DMS 273 treated with DMSO at 0.1 percent for 48 hours (cell line): ENCODE measurements around the gene SYCN.
"Not testable (repeated sequence)": the region's sequence is repeated elsewhere in the genome, so short reads cannot be mapped to it uniquely, and the experiment has no call there.

Source experiments
- DNase-seq: peaks from one replicate; lab custom pipeline; 2025; lab: John Stamatoyannopoulos, UW

SYCN gene, protein sequence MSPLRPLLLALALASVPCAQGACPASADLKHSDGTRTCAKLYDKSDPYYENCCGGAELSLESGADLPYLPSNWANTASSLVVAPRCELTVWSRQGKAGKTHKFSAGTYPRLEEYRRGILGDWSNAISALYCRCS

DNA sequence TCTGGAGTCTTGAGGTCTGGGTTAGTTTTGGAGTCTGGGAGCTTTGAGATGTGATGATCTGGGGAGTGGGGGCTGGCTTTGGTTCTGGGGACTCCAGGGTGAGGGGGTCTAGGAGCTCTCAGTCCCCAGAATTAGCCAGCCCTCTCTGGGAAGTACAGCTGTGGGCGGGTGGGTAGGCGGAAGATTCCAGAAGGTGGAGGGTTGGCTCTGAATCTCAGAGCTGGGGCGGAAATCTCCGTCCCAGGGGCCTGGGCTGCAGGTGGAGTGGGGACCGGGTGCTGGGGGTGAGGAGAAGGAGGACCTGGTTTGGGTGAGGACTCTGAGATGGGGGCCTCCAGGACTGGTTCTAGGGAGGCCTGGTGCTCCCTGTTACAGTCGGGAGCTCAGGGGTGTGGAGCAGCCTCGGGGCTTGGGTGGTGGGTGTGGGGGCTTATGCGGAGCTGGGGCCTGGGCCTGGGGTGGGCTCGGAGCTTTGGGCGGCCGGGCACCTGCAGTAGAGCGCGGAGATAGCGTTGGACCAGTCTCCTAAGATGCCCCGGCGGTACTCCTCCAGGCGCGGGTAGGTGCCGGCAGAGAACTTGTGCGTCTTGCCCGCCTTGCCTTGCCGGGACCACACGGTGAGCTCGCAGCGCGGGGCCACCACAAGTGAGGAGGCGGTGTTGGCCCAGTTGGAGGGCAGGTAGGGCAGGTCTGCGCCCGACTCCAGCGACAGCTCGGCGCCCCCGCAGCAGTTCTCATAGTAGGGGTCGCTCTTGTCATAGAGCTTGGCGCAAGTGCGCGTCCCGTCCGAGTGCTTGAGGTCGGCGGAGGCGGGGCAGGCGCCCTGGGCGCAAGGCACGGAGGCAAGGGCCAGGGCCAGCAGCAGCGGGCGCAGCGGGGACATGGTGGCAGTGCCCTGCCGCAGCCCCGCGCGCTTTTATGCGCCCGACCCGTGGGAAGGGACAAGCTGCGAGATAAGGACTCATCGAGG is at the start of gene SYCN:
SYCN (minus strand) TSS at position 892 of the 970 bp plus-strand sequence; CDS start at position 883, 9 bp downstream.
- DNase-seq: no peak

DNA sequence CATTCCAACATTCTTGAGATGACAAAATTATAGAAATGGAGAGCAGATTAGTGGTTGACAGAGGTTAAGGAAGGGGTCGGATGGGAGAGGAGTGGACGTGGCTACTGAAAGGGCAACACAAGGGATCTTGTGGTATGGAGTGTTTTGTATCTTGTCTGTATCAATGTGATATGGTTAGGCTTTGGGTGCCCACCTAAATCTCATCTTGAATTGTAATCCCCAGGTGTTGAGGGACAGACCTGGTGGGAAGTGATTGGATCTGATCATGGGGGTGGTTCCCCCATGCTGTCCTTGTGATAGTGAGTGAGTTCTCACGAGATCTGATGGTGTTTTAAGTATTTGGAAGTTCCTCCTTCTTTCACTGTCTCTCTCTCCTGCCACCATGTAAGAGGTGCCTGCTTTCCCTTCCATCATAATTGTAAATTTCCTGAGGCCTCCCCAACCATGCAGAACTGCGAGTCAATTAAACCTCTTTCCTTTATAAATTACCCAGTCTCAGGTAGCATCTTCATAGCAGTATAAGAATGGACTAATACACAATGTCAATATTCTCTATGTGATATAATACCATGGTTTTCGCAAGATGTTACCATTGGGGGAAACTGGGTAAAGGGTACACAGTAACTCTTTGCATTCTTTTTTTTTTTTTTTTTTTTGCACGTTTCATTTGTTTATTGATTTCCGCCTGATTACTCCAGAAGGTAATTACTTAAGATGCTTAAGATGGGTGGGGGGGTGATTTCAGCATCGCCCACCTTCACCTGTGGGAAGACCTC is 49.5 kb upstream of the SYCN start:
- no peak for DNase-seq

DNA sequence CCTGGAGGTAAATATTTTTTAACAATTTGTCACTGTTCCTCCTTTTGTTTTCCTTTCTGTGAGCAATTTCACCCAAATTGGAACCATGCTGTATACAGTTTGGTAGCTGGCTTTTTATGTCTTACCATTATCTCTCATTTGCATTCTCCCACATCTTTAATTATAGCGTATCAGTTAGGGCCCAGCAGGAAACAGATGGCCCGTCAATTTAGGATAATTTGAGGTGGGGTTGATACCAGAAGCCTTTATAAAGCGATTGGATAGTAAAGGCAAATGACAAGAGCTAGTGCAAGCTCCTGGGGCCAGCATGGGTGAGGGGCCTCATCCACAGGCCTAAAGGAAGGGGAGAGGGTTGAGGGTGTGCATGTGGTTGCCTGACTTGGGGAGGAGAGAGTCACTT is 48.4 kb upstream of the SYCN start:
- peak; percentile 60 for DNase-seq

DNA sequence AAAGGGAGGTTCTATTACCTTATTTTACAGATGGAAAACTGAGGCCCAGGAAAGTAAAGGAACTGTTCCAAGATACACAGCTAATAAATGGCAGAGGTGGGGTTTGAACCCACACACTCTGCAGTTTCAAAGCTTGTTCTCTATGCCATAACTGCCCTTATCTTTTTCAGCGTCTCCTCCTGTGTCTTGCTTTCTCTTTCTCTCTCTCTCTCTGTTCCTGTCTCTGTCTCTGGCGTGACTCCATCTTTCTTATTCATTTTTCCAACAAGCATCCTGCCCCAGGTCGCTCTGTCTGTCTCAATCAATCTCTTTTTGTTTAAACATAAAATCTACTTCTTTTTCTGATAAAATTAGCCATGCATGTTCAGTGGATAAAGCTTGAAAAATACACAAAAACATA is 47.8 kb upstream of the SYCN start:
- no peak for DNase-seq

DNA sequence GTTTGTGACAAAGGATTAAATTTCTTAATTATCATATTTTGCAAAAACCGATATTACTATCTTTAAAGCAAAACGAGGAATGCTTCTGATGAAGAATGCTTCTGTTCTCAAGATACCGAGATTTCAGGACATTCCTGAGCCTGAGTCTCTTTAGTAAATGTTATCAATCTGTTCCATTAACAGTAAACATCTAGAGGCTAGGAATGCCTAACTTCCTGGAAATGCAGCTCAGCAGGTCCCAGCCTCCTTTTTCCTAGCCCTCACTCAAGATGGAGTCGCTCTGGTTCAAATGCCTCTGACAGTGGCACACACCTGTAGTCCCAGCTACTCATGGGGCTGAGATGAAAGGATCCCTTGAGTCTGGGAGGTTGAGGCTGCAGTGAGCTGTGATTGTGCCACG is 47.0 kb upstream of the SYCN start:
- DNase-seq: no peak

DNA sequence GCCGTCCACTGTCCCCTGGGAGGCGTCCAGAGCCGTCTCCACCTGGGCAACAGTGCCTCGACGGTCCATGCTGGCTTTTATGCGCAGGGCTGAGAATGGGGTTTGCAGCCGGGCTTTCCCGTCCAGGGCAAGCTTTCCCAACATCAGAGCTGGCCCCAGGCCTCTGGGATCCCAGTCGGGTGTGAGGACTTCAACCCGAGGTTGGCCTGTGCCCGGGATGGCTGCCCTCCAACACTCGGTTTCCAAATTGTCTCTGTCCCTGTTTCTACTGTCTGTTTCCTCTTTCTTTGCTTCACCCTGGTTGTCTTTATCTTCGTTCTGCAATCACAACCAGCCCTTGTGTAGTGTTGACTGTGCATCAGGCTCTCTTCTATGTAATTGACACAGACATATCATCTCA is 44.7 kb upstream of the SYCN start, which contains the start of gene IFNL4:
IFNL4 (minus strand) TSS at position 51 of the 400 bp plus-strand sequence.
- DNase-seq: no peak

DNA sequence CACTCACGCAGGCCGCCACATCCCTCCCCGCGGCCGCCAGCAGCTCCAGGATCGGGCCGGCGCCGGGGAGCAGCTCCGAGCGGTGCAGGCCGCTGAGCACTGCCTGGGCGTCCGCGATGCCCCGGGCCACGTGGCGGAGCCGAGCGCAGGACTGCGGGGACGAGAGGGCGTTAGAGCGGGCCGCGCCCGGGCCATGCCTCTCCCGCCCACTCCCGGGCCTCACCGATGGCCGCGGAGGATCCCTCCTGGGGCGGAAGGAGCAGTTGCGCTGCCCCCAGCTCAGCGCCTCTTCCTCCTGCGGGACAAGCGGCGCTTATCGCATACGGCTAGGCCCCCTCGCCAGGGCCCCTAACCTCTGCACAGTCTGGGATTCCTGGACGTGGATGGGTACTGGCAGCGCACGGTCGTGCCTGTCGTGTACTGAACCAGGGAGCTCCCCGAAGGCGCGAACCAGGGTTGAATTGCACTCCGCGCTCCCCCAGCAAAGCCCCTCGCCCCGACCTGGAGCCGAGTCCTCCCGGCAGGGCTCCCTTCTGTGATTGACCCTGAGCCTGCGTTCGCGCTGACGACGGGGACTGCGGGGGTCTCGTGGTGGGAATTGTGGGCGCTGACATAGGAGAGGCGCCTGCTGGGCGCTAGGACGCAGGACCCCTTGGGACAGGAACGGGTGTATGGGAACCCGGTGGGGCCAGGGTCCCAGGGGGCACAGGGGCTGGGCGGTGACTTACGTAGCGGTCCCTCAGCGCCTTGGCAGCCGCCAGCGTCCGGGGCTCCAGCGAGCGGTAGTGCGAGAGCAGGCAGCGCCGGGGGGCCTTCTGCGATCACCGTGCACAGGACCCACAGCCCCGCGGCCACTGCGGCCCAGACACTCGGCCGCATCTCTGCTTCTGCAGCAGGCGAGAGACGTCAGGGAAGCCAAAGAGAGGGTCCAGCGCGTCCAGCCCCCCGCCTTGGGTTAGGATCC is 43.9 kb upstream of the SYCN start:
- DNase-seq: no peak

DNA sequence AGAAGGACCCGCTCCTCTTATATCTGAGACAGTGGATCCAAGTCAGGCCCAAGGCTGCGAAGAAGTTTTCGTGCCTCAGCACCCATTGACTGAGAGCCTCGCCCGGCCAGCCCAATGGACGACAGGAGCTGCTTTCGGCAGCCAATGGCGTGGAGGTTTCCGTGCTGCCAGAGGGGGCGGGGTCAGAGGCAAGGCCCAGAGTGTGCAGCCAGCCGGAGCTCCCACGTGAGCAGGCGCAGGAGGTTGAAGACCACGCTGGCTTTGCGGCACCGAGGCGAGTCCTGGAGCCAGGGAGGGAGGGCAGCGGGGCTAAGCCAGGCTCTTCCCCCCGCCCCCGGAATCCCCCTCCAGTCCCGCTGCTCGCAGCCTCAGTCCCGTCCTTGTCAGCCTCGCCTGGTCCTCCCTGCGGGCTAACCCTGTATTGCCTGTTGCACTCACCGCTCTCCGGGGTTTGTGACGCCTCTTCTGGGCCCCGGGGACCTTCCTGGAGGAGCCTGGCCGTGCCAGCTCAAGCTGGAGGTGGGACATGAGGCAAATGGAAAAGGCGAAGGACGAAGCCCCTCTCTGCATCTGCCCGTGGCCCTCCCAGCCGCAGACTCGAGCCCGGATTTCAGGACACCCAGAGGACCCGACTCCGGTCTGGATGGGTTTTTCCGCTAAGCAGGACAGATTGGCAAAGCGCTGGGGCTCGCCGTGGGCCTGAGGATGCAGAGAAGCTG is 43.0 kb upstream of the SYCN start:
- no peak for DNase-seq

DNA sequence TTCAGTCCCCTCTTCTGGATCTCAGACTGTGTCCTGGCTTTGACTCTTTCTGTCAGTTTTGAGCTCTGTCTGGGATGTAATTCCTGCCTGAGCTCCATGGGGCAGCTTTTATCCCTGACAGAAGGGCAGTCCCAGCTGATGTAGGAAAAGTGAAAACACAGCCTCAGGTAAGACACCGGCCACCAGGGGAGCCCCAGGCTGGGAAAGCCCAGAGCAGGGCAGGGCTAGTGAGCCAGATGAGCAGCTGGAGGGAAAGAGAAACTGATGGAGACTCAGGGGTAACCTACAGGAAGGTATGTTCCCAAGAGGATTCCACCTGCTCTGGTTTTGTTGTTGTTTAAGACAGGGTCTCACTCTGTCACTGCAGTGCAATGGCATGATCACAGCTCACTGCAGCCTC is 41.1 kb upstream of the SYCN start:
- not testable (repeated sequence) for DNase-seq

DNA sequence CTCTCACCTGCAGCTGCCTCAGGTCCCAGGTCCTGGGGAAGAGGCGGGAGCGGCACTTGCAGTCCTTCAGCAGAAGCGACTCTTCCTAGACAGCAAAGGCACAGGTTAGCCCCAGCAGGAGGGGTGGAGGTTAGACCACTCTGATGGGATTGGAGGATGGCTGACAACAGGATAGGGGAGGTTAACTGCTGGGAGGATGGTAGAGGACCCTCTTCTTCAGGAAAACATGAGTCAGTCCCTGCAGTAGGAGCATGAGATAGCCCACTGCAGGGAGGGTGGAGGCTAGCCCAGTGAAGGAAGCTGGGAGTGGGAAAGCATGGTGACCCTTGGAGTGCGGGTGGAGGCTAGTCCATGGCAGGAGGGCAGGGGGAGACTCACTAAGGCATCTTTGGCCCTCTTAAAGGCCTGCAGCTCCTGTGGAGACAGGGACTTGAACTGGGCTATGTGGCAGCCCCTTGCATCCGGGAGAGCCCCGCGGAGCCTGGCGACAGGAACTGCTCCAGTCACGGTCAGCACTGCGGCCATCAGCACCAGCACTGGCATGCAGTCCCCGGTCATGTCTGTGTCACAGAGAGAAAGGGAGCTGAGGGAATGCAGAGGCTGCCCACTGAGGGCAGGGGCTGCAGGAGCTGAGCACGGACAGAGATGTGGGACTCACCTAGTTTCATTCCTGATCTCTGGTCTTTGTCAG is 40.5 kb upstream of the SYCN start, which contains the start of gene IFNL3:
IFNL3 (minus strand) TSS at position 597 of the 691 bp plus-strand sequence; CDS start at position 558, 39 bp downstream.
- not testable (repeated sequence) for DNase-seq

DNA sequence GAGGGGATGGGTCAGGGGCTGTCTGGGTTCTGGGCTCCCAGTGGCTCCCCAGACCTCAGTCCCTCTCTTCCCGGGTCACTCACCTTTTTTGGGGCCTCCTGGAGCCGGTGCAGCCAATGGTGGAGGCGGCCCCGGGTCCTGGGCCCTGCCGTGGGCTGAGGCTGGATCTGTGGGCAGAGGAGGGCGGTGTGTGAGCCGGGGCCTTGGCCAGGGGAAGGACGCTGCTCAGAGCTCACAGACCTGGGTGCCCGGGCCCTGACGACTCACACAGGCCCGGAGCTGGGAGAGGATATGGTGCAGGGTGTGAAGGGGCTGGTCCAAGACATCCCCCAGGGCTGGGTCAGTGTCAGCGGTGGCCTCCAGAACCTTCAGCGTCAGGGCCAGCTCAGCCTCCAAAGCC is 39.7 kb upstream of the SYCN start:
- DNase-seq: not testable (repeated sequence)

DNA sequence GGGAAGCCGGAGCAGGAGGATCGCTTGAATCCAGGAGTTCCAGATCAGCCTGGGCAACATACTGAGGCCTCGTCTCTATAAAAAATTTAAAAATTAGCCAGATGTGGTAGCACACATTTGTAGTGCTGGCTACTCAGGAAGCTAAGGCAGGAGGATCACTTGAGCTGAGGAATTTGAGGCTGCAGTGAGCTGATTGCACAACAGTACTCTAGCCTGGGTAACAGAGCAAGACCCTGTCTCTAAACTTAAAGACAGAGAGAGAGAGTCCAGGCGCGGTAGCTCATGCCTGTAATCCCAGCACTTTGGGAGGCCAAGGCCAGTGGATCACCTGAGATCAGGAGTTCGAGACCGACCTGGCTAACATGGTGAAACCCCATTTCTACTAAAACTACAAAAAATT is 36.4 kb upstream of the SYCN start:
- DNase-seq: no peak

DNA sequence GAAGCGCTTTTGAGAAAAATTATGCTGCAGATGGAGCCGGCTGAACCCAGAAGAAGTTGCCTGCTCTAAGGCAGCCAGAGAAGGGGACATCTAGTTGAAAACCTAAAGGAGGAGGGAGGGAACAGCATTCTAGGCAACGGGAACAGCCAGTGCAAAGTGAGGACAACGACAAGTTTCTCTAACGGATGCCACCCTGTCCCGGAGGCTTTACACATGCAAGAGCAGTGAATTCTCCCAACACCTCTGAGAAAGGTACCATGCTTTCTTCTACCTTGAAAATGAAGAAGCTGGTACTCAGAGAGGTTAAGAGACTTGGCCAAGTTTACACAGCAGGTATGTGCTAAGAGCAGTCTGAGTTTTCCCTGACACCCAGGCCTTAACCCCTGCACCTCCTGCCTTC is 34.9 kb upstream of the SYCN start:
- DNase-seq: no peak

DNA sequence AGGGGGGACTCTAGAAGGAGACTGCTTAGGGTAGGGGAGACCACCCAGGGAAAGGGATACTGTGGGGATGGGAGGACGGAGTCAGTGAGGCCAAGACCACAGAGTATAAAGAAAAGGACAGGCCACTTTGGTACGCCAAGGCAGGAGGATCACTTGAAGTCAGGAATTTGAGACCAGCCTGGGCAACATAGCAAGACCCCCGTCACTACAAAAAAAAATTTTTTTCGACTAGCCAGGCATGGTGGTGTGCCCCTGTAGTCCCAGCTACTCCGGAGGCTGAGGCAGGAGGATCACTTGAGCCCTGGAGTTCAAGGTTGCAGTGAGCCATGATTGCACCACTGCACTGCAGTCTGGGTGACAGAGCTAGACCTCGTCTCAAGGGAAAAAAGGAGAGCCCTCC is 34.1 kb upstream of the SYCN start:
- DNase-seq: no peak

DNA sequence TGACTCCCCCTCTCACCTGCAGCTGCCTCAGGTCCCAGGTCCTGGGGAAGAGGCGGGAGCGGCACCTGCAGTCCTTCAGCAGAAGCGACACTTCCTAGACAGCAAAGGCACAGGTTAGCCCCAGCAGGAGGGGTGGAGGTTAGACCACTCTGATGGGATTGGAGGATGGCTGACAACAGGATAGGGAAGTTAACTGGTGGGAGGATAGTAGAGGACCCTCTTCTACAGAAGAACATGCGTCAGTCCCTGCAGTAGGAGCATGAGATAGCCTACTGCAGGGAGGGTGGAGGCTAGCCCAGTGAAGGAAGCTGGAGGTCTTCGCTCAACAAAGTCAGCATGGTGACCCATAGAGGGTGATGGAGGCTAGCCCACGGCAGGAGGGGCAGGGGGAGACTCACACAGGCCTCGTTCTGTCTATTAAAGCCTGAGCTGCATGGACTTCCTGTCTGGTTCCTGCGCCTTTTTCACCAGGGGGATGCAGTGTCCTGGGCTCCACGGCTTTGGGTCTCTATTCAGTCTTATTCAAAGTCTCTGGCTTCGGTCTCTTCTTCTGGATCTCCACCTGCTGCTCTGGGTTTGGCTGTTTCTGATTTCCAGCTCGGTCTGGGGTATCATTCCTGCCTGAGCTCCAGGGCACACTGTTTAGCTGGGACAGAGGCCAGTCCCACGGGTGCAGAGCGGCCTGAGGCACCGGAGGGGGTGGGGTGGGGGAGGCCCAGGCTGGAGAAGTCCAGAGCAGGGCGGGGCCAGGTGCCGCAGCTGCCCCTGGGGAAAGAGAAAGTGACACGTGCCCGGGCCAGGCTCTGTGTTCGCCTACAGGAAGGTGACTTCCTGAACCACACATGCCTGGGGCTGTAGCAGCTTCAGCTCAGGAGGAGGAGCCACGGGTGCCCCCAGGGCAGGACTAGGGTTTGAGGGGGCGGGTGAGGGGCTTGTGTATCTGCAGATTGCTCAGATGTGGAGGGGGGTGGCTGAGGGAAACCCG is 33.4 kb upstream of the SYCN start:
- no peak for DNase-seq

DNA sequence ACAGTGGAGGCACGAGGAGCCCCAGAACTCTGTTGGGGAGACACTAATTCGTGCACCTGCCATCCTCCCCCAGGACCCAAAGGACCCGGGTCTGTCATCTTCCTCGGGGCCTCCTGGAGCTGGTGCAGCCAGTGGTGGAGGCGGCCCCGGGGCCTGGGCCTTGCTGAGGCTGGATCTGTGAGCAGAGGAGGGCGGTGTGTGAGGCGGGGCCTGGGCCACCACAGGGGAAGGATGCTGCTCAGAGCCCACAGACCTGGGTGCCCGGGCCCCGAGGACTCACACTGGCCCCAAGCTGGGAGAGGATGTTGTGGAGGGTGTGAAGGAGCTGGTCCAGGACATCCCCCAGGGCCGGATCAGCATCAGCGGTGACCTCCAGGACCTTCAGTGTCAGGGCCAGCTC is 32.5 kb upstream of the SYCN start:
- DNase-seq: no peak

DNA sequence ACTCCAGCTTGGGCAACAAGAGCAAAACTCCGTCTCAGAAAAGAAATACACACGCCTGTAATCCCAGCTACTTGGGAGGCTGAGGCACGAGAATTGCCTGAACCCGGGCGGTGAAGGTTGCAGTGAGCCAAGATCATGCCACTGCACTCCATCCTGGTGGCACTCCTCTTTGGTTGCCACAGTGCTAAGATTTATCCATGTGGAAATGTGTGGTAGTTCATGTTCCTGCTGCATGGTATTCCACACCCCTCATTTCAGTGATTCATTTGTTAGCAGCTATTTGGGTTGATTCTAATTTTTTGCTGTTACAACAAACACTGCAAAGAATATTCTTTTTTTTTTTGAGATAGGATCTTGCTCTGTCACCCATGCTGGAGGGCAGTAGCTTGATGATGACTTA is 28.6 kb upstream of the SYCN start:
- no peak for DNase-seq

DNA sequence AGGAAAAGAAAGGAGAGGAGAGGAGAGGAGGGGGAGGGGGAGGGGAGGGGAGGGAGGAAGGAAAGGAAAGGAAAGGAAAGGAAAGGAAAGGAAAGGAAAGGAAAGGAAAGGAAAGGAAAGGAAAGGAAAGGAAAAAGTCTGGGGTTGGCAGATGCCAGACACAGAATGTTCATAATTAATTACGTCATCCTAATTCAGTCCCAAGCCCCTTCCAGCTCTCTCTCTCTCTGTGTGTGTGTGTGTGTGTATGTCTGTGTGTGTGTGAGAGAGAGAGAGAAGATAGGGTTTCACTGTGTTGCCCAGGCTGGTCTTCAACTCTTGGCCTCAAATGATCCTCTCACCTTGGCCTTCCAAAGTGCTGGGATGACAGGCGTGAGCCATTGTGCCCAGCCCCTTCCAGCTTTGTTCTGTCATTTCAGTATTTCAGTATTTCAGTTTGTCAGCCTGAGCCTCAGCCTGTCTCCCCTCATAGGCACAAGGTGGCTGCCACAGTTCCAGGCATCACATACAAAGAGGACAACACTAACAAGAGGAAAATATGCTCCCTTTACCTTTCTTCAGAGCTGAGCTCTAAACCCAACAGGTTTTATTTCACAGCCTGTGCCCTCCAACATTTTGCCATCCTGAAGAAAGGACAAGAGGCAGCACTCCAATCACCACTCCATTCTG is 26.2 kb upstream of the SYCN start:
- no peak for DNase-seq
